ENCODE results near the gene SCD5. TPM values are rescaled to one million over a fixed set of nuclear protein-coding genes. Genes with fewer than 3 reads are reported as not detected.

SCD5 gene
- total and polyA plus RNA-seq, 3 donors from 2014 or later: 76.4 to 161 (median 149) TPM

GRCh38 chr4:82705928-82706300 is 92.7 kb downstream of the SCD5 start:
- 43 to 46% methylated on average over 1 of the region's 1 CpG for WGBS, 2 donors
- DNase-seq: no peak

GRCh38 chr4:82705169-82705927 is 93.2 kb downstream of the SCD5 start:
- 89 to 91% methylated on average over 7 of the region's 7 CpGs for WGBS, 2 donors

More at GRCh38 chr4:82705928-82706300, 92.7 kb downstream of the SCD5 start:
- no peaks in the 10 kb centered on the region for H3K9me3 ChIP-seq
- TF ChIP-seq POLR2A (IDR thresholded peaks at IDR 0.05) (no peak), CTCF (IDR thresholded peaks at IDR 0.05) (no peak)
- H3K27ac ChIP-seq: peak overlapping the region; percentile 57 to 78
- no peak overlapping the region for H3K4me3 ChIP-seq
- intact Hi-C loops (cut with DNase I; ENCODE audit: low total_unique reads): no loop called here
- H3K4me1 ChIP-seq: peaks cover 22% of the 10 kb centered on the region
- no peaks in the 10 kb centered on the region for H3K36me3 ChIP-seq (ENCODE audit: low read depth, missing control alignments)
- H3K27me3 ChIP-seq: no peaks in the 10 kb centered on the region

GRCh38 chr4:82704156-82704555 is 94.4 kb downstream of the SCD5 start:
- Histone ChIP-seq H3K4me1 (peaks cover 15% of the 10 kb centered on the region), H3K36me3 (ENCODE audit: low read depth, missing control alignments) (no peaks in the 10 kb centered on the region), H3K27ac (no peak overlapping the region), H3K4me3 (no peak overlapping the region), H3K27me3 (no peaks in the 10 kb centered on the region), H3K9me3 (no peaks in the 10 kb centered on the region)
- no peak for DNase-seq
- intact Hi-C loops (cut with DNase I; ENCODE audit: low total_unique reads): no loop called here
- TF ChIP-seq CTCF (IDR thresholded peaks at IDR 0.05) (no peak), POLR2A (IDR thresholded peaks at IDR 0.05) (no peak)
- 90 to 92% methylated on average over 6 of the region's 6 CpGs for WGBS, 2 donors

More at GRCh38 chr4:82705169-82705927, 93.2 kb downstream of the SCD5 start:
- Histone ChIP-seq H3K27ac (peak overlapping the region in 1 of 2 donors; percentile 78), H3K27me3 (no peaks in the 10 kb centered on the region), H3K4me3 (no peak overlapping the region), H3K9me3 (no peaks in the 10 kb centered on the region), H3K36me3 (ENCODE audit: low read depth, missing control alignments) (no peaks in the 10 kb centered on the region), H3K4me1 (peaks cover 16% of the 10 kb centered on the region)
- intact Hi-C loops (cut with DNase I; ENCODE audit: low total_unique reads): no loop called here
- TF ChIP-seq CTCF (IDR thresholded peaks at IDR 0.05) (no peak), POLR2A (IDR thresholded peaks at IDR 0.05) (no peak)
- no peak for DNase-seq

GRCh38 chr4:82698412-82698811 is 100.2 kb downstream of the SCD5 start:
- no peak for TF ChIP-seq CTCF (IDR thresholded peaks at IDR 0.05)
- no peak for TF ChIP-seq POLR2A (IDR thresholded peaks at IDR 0.05)
- DNase-seq: no peak
- WGBS, 2 donors: 78 to 88% methylated on average over 1 to 2 of the region's 2 CpGs

GRCh38 chr4:82697561-82697960 is 101.0 kb downstream of the SCD5 start:
- H3K36me3 ChIP-seq (ENCODE audit: low read depth, missing control alignments): no peaks in the 10 kb centered on the region
- no peak for DNase-seq
- TF ChIP-seq CTCF (IDR thresholded peaks at IDR 0.05) (no peak), POLR2A (IDR thresholded peaks at IDR 0.05) (no peak)
- intact Hi-C loops (cut with DNase I; ENCODE audit: low total_unique reads): no loop called here
- no peak overlapping the region for H3K4me3 ChIP-seq
- H3K27me3 ChIP-seq: no peaks in the 10 kb centered on the region
- peaks cover 24% of the 10 kb centered on the region for H3K4me1 ChIP-seq
- H3K9me3 ChIP-seq: no peaks in the 10 kb centered on the region
- WGBS, 2 donors: 67 to 75% methylated on average over 8 of the region's 8 CpGs
- no peak overlapping the region for H3K27ac ChIP-seq

More at GRCh38 chr4:82698412-82698811, 100.2 kb downstream of the SCD5 start:
- Histone ChIP-seq H3K36me3 (ENCODE audit: low read depth, missing control alignments) (no peaks in the 10 kb centered on the region), H3K4me1 (peaks cover 24% of the 10 kb centered on the region), H3K27me3 (no peaks in the 10 kb centered on the region), H3K27ac (peak overlapping the region in 1 of 2 donors; percentile 16), H3K9me3 (no peaks in the 10 kb centered on the region), H3K4me3 (no peak overlapping the region)
- intact Hi-C loops (cut with DNase I; ENCODE audit: low total_unique reads): no loop called here
